Activated naive CD4-positive, alpha-beta T cell treated with anti-CD3 and anti-CD28 coated beads, Interleukin-2, amount 10 ng/mL, durations not matched to agents 7 days and 5 days (primary cell): ENCODE data around the gene SIRPA.

Source experiments
- CTCF ChIA-PET: fragments of 350-600 bp; sonication (Branson Sonifier 250); formaldehyde crosslinking; loops from one replicate; lab custom pipeline; 2021; ENCODE audit warnings: antibody characterized with exemption; lab: Charles Lee
- DNase-seq: peaks from one replicate; pipeline ENCODE4 v3.0.0-alpha.2; 2020
- H3K27ac Mint-ChIP-seq: one replicate; pipeline ENCODE4 v1.8.0; 2021; ENCODE audit warnings: mild to moderate bottlenecking, moderate library complexity, mixed read lengths
- H3K27me3 Mint-ChIP-seq: one replicate; pipeline ENCODE4 v1.8.0; 2021; ENCODE audit warnings: mild to moderate bottlenecking, mixed read lengths
- H3K36me3 Mint-ChIP-seq: one replicate; pipeline ENCODE4 v1.8.0; 2021; ENCODE audit warnings: mixed read lengths
- H3K4me1 Mint-ChIP-seq: one replicate; pipeline ENCODE4 v1.8.0; 2021; ENCODE audit warnings: mixed read lengths
- H3K4me3 Mint-ChIP-seq: one replicate; pipeline ENCODE4 v1.8.0; 2021; ENCODE audit warnings: mild to moderate bottlenecking, moderate library complexity, mixed read lengths
- H3K9me3 Mint-ChIP-seq: one replicate; pipeline ENCODE4 v1.8.0; 2021; ENCODE audit warnings: mixed read lengths

Gene SIRPA

DNA sequence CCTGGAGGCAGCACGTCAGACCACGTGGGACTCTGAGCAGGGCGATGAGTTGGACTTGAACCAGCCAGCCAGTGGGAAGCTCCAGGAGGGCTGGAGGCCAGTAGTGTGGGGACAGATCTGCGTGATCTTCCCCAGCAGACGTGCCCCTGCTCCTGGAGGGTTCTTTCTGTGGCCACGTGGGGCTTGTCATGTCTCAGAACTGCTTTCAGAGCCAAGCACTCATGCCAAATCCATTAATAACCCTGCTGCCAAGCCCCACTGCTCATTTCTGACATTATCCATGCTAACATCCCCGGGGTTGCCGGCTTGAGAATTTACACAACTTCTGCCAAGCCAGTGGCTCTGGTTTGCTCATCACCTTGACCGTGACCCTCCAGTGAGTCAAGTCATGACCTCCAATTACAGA, 38.3 kb downstream of the SIRPA start:
- DNase-seq = no peak
- H3K27me3 Mint-ChIP-seq = peaks cover 18% of the 10 kb centered on the region

DNA sequence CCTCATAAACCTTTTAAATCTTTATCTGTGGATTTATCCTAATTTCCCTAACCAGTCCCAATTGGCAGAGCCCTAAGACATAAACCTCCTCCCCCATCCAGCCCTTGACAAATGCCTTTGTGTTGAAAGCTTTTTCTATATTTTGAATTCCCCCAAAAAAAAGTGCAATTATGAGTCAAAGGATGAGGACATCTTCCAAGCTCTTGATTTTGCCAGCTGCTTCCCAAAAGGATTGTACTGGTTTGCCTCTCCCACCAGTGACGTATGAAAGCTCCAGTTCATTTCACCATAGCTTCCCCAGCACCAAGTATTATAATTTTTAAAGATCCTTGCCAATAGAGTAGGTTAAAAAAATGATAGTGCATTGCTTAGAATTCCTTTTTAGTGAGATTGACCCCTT, 38.9 kb downstream of the SIRPA start:
- Mint-ChIP-seq H3K27ac (no peak overlapping the region), H3K4me3 (no peak overlapping the region), H3K4me1 (no peaks in the 10 kb centered on the region), H3K36me3 (no peaks in the 10 kb centered on the region), H3K27me3 (peaks cover 18% of the 10 kb centered on the region), H3K9me3 (no peaks in the 10 kb centered on the region)
- CTCF ChIA-PET = no interaction called here
- DNase-seq = no peak

More for the DNA sequence above, 38.3 kb downstream of the SIRPA start:
- H3K36me3 Mint-ChIP-seq = no peaks in the 10 kb centered on the region
- CTCF ChIA-PET = no interaction called here
- no peak overlapping the region for H3K4me3 Mint-ChIP-seq
- no peaks in the 10 kb centered on the region for H3K9me3 Mint-ChIP-seq
- no peaks in the 10 kb centered on the region for H3K4me1 Mint-ChIP-seq
- H3K27ac Mint-ChIP-seq = no peak overlapping the region

DNA sequence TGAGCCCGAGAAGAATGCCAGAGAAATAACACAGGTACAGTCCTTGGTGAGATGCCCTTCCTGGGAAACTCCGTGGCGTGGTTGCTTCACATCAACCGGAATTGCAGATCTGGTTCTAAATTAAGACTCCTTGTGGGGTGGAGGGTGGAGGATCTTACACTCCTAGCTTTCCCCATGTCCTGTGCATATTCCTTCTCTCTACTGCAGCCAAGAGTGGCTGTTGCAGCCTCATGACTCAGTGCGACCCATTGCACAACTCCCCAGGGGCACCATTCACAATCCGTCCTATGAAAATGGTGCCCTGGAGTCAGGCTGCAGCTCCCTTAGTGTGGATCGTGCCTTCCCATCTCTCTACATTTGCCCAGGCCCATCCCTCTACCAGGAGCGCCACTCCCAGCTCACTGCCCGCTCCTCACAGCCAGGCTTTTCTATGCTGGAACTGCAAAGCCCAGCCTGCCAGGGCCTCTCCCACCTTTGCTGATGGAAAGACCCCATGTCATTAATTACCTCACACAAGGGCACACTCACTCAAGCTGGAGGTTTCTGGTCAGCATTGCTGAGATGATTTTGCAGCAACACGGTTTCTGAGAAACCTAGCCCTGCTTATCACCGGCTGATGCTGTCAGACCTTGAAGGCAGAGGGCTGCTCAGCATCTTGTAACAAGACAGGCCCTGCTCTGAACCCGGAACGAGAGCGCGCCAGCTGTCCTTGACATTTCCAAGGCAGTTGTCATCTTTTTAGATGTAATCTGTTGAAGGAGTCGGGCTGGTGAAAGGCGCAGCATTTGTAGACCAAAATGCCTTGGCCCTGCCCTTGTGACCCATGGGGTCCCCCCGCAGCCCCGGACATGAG, 39.7 kb downstream of the SIRPA start:
- H3K4me1 Mint-ChIP-seq = no peaks in the 10 kb centered on the region
- CTCF ChIA-PET = no interaction called here
- no peak for DNase-seq
- H3K36me3 Mint-ChIP-seq = no peaks in the 10 kb centered on the region
- H3K4me3 Mint-ChIP-seq = no peak overlapping the region
- H3K27ac Mint-ChIP-seq = no peak overlapping the region
- no peaks in the 10 kb centered on the region for H3K9me3 Mint-ChIP-seq
- peaks cover 14% of the 10 kb centered on the region for H3K27me3 Mint-ChIP-seq

DNA sequence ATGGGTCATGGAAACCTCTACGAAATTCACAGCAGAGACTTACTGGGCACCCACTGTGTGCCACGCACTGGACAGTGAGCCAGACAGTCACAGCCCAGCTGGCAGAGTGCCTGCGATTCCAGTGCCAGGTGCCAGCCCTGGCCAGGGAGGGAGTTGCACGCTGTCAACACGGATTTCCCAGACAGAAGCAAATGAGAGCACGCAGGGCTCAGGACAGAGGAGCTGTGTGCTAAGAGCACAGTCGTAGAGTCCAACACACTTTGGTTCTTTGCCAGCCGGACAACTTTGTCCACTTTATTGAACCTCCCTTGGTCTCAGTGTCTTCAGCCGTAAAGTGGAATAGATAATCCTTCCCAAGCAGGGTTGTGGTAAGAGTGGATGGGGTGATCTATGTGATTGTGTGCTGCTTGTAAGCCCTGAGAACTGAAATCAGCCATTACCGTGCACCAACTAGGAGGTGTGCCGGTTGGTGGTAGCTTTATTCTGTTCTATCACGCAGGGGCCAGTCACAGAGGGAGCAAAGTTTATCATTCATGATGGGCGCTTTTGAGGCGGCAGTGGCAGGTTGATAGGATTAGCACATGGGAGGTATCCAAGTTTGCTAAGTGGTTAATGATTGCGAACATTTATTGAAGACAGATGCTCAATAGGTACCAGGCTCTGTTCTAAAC, 40.6 kb downstream of the SIRPA start:
- peaks cover 14% of the 10 kb centered on the region for H3K27me3 Mint-ChIP-seq
- H3K4me1 Mint-ChIP-seq = no peaks in the 10 kb centered on the region
- no peaks in the 10 kb centered on the region for H3K9me3 Mint-ChIP-seq
- H3K27ac Mint-ChIP-seq = no peak overlapping the region
- CTCF ChIA-PET = no interaction called here
- H3K36me3 Mint-ChIP-seq = no peaks in the 10 kb centered on the region
- no peak for DNase-seq
- H3K4me3 Mint-ChIP-seq = no peak overlapping the region

DNA sequence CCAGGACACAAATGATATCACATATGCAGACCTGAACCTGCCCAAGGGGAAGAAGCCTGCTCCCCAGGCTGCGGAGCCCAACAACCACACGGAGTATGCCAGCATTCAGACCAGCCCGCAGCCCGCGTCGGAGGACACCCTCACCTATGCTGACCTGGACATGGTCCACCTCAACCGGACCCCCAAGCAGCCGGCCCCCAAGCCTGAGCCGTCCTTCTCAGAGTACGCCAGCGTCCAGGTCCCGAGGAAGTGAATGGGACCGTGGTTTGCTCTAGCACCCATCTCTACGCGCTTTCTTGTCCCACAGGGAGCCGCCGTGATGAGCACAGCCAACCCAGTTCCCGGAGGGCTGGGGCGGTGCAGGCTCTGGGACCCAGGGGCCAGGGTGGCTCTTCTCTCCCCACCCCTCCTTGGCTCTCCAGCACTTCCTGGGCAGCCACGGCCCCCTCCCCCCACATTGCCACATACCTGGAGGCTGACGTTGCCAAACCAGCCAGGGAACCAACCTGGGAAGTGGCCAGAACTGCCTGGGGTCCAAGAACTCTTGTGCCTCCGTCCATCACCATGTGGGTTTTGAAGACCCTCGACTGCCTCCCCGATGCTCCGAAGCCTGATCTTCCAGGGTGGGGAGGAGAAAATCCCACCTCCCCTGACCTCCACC, 42.2 kb downstream of the SIRPA start:
- Mint-ChIP-seq H3K27me3 (peaks cover 18% of the 10 kb centered on the region), H3K27ac (no peak overlapping the region), H3K36me3 (no peaks in the 10 kb centered on the region), H3K4me3 (no peak overlapping the region), H3K9me3 (no peaks in the 10 kb centered on the region), H3K4me1 (no peaks in the 10 kb centered on the region)
- DNase-seq = no peak
- CTCF ChIA-PET = no interaction called here

DNA sequence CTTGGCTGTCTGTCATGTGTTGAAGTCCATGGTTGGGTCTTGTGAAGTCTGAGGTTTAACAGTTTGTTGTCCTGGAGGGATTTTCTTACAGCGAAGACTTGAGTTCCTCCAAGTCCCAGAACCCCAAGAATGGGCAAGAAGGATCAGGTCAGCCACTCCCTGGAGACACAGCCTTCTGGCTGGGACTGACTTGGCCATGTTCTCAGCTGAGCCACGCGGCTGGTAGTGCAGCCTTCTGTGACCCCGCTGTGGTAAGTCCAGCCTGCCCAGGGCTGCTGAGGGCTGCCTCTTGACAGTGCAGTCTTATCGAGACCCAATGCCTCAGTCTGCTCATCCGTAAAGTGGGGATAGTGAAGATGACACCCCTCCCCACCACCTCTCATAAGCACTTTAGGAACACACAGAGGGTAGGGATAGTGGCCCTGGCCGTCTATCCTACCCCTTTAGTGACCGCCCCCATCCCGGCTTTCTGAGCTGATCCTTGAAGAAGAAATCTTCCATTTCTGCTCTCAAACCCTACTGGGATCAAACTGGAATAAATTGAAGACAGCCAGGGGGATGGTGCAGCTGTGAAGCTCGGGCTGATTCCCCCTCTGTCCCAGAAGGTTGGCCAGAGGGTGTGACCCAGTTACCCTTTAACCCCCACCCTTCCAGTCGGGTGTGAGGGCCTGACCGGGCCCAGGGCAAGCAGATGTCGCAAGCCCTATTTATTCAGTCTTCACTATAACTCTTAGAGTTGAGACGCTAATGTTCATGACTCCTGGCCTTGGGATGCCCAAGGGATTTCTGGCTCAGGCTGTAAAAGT, 43.5 kb downstream of the SIRPA start:
- H3K4me3 Mint-ChIP-seq = no peak overlapping the region
- H3K36me3 Mint-ChIP-seq = no peaks in the 10 kb centered on the region
- H3K27ac Mint-ChIP-seq = no peak overlapping the region
- CTCF ChIA-PET = no interaction called here
- DNase-seq = no peak
- H3K4me1 Mint-ChIP-seq = no peaks in the 10 kb centered on the region
- H3K27me3 Mint-ChIP-seq = peaks cover 18% of the 10 kb centered on the region
- H3K9me3 Mint-ChIP-seq = no peaks in the 10 kb centered on the region

DNA sequence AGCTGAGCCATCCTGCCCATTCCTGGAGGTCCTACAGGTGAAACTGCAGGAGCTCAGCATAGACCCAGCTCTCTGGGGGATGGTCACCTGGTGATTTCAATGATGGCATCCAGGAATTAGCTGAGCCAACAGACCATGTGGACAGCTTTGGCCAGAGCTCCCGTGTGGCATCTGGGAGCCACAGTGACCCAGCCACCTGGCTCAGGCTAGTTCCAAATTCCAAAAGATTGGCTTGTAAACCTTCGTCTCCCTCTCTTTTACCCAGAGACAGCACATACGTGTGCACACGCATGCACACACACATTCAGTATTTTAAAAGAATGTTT, 44.0 kb downstream of the SIRPA start:
- H3K4me1 Mint-ChIP-seq = no peaks in the 10 kb centered on the region
- H3K27ac Mint-ChIP-seq = no peak overlapping the region
- no peak for DNase-seq
- no peaks in the 10 kb centered on the region for H3K9me3 Mint-ChIP-seq
- peaks cover 18% of the 10 kb centered on the region for H3K27me3 Mint-ChIP-seq
- no peaks in the 10 kb centered on the region for H3K36me3 Mint-ChIP-seq
- CTCF ChIA-PET = no interaction called here
- no peak overlapping the region for H3K4me3 Mint-ChIP-seq

DNA sequence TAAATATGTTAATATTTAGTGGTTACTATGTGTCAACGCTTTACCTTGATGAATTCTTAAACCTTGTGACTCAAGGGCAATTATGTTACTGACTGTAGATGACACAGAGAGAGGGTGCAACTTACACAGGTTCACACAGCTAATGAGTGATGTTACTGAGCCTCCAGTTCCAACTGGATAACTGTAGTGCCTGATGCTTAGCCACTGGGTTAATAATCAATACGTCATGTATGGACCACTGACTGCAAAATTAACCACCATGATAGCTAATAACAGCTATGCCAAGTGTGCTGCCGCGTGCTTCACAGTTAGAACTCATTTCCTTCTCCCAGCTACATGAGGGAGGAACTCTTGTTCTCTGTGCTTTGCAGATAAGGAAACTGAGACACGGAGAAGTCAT, 45.4 kb downstream of the SIRPA start:
- Mint-ChIP-seq H3K27me3 (peaks cover 31% of the 10 kb centered on the region), H3K9me3 (no peaks in the 10 kb centered on the region), H3K4me3 (no peak overlapping the region), H3K27ac (no peak overlapping the region), H3K36me3 (no peaks in the 10 kb centered on the region), H3K4me1 (no peaks in the 10 kb centered on the region)
- no peak for DNase-seq
- CTCF ChIA-PET = no interaction called here

DNA sequence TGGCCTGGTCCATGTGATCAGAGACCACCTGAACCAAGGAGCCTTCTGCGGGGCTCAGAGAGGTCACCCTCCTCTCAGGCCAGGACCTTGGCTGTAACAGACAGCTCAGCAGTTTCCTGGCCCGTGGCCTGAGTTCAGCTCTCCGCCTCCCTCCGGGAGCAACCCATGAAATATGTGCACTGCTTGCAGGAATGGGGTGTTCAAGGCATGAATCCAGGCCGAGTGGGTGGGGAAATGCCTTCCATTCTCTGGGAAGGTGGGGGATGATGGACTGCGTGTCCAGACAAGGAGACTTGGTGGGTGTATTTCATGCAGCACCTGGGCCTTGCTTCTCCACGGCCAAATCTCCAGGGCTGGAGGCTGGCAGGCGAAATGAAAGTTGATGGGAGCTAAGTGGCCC, 46.0 kb downstream of the SIRPA start:
- DNase-seq = no peak
- peaks cover 37% of the 10 kb centered on the region for H3K27me3 Mint-ChIP-seq
- CTCF ChIA-PET = interaction anchor here (0.6 kb wide), 1 partner anchor 410 kb away, joined by 3 read pairs; no protein-coding TSS in a partner anchor
- H3K36me3 Mint-ChIP-seq = no peaks in the 10 kb centered on the region
- H3K27ac Mint-ChIP-seq = no peak overlapping the region
- H3K4me1 Mint-ChIP-seq = no peaks in the 10 kb centered on the region
- no peak overlapping the region for H3K4me3 Mint-ChIP-seq
- no peaks in the 10 kb centered on the region for H3K9me3 Mint-ChIP-seq

DNA sequence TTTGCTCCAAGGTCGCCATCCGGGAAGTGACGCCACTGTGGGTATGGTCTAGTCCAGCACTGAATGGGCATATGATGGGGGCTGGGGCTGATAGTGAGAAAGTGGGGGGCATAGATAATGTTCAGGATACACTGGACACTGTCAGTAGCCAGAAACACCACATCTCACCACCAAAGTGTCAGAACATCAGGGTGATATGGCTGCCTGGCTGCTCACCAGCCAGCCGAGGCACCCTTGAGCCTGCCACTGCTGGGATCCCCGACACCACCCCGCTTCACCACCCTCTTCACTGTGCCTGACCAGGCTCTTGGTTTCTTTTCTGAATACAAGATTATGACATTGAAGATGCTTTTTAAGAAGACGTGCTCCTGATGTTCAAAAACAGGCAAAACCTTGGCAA, 46.9 kb downstream of the SIRPA start:
- Mint-ChIP-seq H3K9me3 (no peaks in the 10 kb centered on the region), H3K36me3 (no peaks in the 10 kb centered on the region), H3K27ac (no peak overlapping the region), H3K4me1 (peaks cover 3% of the 10 kb centered on the region), H3K27me3 (peaks cover 45% of the 10 kb centered on the region), H3K4me3 (no peak overlapping the region)
- CTCF ChIA-PET = no interaction called here
- DNase-seq = no peak

DNA sequence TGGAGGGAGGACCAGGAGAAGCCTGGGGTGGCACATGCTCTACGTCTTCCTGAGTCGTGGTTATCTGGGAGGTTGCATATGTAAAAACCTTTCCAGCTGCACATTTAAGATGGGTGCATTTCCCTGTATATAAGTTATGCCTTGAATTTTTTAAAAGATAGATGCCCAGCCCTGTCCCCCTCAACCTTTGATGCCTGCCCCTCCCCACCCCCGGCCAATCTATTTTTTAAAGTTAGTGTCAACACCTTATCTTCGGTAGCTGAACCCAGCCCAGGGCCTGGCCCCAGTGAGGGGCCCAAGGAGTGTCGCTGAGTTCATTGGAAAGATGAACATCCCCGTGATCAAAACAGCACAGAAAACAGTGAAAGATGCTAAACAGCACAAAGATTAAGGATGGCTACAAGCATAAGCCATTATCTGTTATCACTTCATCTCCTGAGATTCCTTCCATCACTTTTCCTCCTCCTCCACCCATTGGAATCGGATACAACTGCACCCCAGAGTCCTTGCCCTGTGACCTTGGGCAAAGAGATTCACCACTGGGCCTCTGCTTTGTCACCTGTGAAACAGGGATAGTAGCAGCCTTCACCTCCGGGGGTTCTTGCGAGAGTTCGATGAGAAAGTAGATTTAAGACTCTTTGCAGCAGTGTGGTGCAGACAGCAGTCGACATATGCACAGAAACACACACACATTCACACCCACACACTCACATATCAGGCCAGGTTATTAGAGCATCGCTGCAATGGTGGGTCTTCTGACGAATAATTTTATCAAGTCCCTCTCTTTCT, 47.5 kb downstream of the SIRPA start:
- Mint-ChIP-seq H3K27me3 (peaks cover 51% of the 10 kb centered on the region), H3K36me3 (no peaks in the 10 kb centered on the region), H3K4me1 (peaks cover 3% of the 10 kb centered on the region), H3K9me3 (no peaks in the 10 kb centered on the region), H3K4me3 (no peak overlapping the region), H3K27ac (no peak overlapping the region)
- CTCF ChIA-PET = no interaction called here
- no peak for DNase-seq

DNA sequence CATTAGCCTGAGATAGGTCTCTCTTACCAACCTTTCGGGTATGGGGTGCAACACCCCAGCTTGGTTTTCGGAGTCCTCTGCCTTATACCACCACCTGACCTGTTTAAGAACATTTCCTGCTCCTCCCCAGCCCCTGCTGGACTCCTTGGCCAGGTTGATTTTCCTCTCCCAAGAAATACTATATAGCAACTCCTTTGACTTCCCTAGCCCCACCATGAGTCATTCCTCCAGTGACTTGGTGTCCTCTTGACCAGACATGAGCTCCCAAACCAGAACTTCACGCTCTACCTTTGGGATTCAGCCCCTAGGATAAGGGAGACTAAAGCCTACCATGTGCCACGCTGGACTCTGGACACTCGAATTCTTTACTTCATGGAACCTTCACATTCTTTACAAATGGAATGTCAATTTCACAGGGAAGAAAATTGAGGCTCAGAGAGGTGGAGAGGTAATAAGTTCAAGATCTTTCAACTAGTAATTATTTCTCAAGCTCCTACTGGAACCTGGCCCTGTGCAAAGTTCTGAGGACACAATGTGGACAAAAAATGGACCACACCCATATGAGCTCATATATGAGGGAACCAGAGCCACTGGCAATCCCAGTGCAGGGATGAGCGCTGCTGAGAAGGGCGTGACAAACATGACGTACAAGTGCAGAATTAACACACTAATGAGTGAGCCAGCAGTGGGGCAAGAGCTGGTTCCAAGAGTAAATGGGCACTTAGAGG, 48.2 kb downstream of the SIRPA start:
- CTCF ChIA-PET = interaction anchor here (1.1 kb wide), 1 partner anchor 22 kb away, joined by 3 read pairs; no protein-coding TSS in a partner anchor
- H3K36me3 Mint-ChIP-seq = no peaks in the 10 kb centered on the region
- no peaks in the 10 kb centered on the region for H3K9me3 Mint-ChIP-seq
- no peak for DNase-seq
- H3K27me3 Mint-ChIP-seq = peaks cover 57% of the 10 kb centered on the region
- H3K4me3 Mint-ChIP-seq = no peak overlapping the region
- H3K27ac Mint-ChIP-seq = no peak overlapping the region
- H3K4me1 Mint-ChIP-seq = peaks cover 3% of the 10 kb centered on the region
